Measurements from ENCODE around the gene EIF5B. TPM values are rescaled to one million over a fixed set of nuclear protein-coding genes. Genes with fewer than 3 reads are reported as not detected.
A peak's percentile ranks its signal among the peaks of the same experiment; 100 is the strongest.
"Not testable (repeated sequence)": the region's sequence is repeated elsewhere in the genome, so short reads cannot be mapped to it uniquely, and the experiment has no call there.

The EIF5B gene, protein sequence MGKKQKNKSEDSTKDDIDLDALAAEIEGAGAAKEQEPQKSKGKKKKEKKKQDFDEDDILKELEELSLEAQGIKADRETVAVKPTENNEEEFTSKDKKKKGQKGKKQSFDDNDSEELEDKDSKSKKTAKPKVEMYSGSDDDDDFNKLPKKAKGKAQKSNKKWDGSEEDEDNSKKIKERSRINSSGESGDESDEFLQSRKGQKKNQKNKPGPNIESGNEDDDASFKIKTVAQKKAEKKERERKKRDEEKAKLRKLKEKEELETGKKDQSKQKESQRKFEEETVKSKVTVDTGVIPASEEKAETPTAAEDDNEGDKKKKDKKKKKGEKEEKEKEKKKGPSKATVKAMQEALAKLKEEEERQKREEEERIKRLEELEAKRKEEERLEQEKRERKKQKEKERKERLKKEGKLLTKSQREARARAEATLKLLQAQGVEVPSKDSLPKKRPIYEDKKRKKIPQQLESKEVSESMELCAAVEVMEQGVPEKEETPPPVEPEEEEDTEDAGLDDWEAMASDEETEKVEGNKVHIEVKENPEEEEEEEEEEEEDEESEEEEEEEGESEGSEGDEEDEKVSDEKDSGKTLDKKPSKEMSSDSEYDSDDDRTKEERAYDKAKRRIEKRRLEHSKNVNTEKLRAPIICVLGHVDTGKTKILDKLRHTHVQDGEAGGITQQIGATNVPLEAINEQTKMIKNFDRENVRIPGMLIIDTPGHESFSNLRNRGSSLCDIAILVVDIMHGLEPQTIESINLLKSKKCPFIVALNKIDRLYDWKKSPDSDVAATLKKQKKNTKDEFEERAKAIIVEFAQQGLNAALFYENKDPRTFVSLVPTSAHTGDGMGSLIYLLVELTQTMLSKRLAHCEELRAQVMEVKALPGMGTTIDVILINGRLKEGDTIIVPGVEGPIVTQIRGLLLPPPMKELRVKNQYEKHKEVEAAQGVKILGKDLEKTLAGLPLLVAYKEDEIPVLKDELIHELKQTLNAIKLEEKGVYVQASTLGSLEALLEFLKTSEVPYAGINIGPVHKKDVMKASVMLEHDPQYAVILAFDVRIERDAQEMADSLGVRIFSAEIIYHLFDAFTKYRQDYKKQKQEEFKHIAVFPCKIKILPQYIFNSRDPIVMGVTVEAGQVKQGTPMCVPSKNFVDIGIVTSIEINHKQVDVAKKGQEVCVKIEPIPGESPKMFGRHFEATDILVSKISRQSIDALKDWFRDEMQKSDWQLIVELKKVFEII
- 10 to 100 TPM; 30.1 to 78.1 (median 36.4) TPM for total RNA-seq

DNA sequence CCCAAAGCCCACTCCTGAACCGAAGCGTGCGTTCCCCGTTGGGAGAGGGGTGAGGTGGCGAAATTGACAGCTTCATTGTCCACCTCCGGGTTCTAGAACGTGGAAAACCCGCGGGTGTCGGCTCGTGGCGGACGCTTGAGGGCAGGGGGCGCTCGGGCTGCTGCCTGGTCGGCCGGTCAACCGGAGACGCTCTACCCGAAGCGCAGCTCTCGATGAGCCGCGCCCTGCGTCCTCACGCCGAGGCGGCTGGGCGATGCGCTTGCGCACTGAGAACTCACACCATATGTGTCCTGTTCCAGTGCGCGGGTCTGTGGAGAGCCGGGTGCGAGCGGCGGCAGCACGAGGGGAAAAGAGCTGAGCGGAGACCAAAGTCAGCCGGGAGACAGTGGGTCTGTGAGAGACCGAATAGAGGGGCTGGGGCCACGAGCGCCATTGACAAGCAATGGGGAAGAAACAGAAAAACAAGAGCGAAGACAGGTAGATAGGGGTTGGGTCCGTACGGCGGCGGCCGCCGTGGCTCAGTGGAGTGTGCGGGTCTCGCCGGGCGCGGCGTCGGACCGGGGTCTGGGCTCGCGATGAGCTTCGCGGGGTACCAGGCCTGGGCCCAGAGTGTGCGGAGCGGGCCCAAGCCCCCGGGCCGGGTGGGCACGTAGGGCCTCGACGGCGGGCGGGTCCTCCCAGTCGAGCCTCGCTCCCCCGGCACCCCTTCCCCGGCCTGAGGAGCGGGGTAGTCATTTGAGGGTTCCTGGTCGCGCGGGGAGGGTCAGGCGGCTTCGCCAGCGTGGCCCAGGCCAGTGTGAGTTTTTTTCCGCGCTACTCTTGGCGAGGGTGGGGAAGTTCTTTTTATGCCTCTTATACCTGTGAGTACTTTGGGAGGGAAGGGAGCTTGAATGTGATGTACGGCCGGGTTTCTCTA, at the start of gene EIF5B:
TSS of gene EIF5B (plus strand) at position 277 of the 916 bp plus-strand sequence. CDS start at position 443, 166 bp downstream.
- TF ChIP-seq, protein P1, sequence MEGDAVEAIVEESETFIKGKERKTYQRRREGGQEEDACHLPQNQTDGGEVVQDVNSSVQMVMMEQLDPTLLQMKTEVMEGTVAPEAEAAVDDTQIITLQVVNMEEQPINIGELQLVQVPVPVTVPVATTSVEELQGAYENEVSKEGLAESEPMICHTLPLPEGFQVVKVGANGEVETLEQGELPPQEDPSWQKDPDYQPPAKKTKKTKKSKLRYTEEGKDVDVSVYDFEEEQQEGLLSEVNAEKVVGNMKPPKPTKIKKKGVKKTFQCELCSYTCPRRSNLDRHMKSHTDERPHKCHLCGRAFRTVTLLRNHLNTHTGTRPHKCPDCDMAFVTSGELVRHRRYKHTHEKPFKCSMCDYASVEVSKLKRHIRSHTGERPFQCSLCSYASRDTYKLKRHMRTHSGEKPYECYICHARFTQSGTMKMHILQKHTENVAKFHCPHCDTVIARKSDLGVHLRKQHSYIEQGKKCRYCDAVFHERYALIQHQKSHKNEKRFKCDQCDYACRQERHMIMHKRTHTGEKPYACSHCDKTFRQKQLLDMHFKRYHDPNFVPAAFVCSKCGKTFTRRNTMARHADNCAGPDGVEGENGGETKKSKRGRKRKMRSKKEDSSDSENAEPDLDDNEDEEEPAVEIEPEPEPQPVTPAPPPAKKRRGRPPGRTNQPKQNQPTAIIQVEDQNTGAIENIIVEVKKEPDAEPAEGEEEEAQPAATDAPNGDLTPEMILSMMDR (IDR thresholded peaks at IDR 0.05): no peak
- peak; percentile 72 for DNase-seq (ENCODE audit: low spot score)
- peak; percentile 92 for ATAC-seq (ENCODE audit: low FRiP score)

DNA sequence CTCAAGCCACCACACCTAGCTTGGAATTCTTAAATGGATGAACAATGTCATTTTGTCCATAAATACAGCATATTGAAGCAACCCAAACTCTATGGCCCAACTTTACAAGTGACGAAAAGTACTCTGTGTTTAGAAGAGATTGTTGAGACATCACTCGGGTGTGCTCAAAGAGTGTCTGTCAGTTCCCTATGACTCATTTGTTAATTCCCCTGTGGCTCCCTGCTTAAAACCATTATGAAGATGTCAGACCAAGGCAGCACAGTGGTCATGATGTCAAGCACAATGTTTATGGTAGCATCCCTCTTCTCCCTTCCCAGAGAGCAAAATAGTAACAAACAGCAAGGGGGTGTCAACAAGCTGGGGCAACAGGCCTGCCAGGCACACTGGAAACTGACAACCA, 39.2 kb upstream of the EIF5B start:
- DNase-seq (ENCODE audit: low spot score) (no peak), ATAC-seq (ENCODE audit: low FRiP score) (no peak)
- TF ChIP-seq, protein P1 (IDR thresholded peaks at IDR 0.05): no peak

DNA sequence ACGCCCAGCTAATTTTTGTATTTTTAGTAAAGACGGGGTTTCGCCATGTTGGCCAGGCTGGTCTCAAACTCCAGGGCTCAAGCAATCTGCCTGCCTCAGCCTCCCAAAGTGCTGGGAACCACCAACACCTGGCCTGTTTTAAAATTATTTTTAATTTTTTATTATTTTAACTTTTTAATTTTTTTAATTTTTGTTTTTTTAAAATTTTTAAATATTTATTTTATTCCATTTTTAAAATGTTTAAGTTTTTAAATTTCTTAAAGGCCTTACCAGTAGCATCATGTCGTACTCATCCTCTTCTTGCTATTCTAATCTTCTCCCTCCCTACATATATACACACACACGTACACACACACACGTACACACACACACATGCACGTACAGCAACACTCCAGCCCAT, 37.6 kb upstream of the EIF5B start:
- no peak for DNase-seq (ENCODE audit: low spot score)
- TF ChIP-seq, protein P1 (IDR thresholded peaks at IDR 0.05): no peak
- ATAC-seq (ENCODE audit: low FRiP score): no peak

DNA sequence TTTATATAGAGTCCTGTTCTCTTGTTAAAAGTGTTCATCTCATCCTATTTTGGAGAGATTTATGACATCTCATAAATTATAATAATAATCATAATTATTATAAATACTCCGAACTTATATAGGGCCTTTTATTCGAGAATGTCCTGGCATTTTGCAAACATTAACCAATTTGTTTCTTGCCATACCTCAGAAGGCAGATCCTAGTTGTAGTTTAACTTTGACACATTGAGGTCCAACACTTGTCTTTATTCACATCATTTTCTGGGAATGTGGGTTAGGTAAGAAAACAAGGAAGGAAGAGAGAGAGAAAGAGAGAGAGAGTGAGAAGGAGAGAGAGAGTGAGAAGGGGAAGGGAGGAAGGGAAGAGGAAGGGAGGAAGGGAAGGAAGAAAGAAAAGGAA, 36.1 kb upstream of the EIF5B start, which contains the start of gene LYG1:
TSS of gene LYG1 (minus strand) at position 101 of the 400 bp plus-strand sequence. CDS start 5,527 bp downstream, outside the sequence.
- not testable (repeated sequence) for ATAC-seq (ENCODE audit: low FRiP score); DNase-seq (ENCODE audit: low spot score)

DNA sequence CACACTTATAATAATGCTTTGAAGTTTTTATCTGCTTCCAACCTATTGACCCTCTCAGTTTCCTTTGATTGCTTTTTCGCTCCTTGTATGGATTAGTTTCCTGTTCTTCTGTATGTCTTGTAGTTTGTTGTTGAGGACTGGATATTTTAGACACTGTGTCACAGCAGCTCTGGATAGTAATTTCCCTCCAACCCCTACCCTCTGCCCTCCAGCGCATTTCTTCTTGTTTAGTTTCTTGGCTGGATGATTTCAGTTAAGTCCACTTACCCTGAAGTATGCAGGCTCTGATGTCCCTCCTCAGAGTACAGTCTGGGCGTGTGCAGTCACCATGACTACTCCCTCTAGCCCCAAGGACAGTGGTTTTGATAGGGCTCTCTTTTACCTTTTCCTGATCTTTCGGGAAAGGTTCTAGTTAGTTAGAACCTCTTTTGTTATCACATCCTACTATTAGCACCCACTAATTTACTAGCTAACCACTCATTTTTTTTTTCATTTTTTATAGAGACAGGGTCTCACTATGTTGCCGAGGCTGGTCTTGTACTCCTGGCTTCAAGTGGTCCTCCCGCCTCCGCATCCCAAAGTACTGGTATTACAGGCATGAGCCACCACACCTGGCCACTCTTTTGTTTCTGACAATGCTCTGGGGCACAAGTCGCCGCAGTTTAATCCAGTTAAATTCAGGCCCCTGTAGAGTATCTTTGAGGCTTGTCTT, 19.9 kb upstream of the EIF5B start:
- TF ChIP-seq, protein P1 (IDR thresholded peaks at IDR 0.05): no peak
- no peak for ATAC-seq (ENCODE audit: low FRiP score)
- no peak for DNase-seq (ENCODE audit: low spot score)

DNA sequence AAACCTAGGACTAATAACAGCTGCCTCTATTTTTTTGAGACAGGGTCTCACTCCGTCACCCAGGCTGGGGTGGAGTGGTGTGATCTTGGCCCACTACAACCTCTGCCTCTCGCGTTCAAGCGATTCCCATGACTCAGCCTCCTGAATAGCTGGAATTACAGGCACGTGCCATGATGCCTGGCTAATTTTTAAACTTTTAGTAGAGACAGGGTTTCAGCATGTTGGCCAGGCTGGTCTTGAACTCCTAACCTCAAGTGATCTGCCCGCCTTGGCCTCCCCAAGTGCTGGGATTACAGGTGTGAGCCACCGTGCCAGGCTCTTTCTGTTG, 19.4 kb upstream of the EIF5B start:
- DNase-seq (ENCODE audit: low spot score); ATAC-seq (ENCODE audit: low FRiP score): not testable (repeated sequence)

DNA sequence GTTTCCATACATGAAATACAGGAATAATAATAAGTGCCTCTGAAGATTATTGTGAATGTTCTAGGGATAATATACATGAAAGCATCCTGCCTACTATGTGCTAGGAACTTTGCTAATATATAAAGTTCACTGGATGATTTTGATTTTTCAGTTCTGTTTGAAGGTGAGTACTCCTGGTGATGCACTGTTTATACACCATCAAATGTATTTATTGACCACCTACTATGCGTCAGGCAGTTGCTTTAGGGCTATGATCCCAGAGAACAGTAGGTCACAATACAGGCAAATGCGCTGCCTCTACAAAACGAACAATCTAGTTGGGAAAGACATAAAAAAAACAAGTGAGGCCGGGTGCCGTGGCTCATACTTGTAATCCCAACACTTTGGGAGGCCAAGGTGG, 11.8 kb upstream of the EIF5B start:
- ATAC-seq (ENCODE audit: low FRiP score) (no peak), DNase-seq (ENCODE audit: low spot score) (no peak)
- TF ChIP-seq, protein P1 (IDR thresholded peaks at IDR 0.05): no peak
